C4-2B (cell line): ENCODE data around the gene SIT1.
"Not testable (repeated sequence)": the region's sequence is repeated elsewhere in the genome, so short reads cannot be mapped to it uniquely, and the experiment has no call there.

ENCODE experiments used
- H3K27ac ChIP-seq: fragments of 450-650 bp; 2 replicates; pipeline ENCODE4 v1.5.1; 2017
- ZFX ChIP-seq: fragments of 450-650 bp; IDR thresholded peaks from 2 replicates; pipeline ENCODE4 v1.6.1; 2017
- TF ChIP-seq, protein P1 (sequence below): fragments of 450-650 bp; conservative IDR thresholded peaks from 2 replicates; pipeline ENCODE4 v1.5.1; 2017; ENCODE audit warnings: mild to moderate bottlenecking

Gene SIT1

DNA sequence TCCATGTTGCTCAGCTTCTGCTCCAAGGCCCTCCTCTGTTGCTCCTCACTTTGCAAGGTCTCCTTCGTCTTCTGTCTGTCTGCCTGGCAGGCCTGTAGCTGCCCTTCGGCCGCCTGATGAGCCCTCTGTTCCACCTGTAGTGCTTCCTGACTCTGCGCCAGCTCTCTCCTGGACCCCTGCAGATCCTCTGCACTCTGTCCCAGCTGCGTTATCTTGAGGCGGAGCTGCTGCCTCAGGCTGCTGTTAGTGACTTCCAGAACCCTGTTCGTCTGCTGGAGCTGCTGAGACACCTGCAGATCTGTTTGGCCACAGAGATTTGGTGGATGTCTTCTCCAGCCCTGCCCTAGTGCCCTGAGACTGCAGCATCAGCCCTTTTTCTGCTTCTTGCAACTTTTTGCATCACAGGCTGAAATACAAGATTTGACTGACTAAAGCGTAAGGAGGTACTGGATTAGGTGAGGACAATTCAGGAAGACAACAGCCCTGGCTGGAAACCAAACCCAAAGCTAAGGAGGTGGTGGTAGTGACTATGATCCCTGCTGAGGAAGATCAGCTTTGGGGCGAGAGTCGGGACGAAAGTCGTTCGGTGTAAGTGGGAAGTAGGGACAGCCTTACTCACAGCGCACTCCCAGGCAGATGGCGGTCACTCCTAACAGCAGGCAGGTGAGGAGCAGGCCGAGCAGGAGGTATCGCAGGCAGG is 34.6 kb downstream of the SIT1 start:
- no peak overlapping the region for H3K27ac ChIP-seq
- TF ChIP-seq, protein P1, sequence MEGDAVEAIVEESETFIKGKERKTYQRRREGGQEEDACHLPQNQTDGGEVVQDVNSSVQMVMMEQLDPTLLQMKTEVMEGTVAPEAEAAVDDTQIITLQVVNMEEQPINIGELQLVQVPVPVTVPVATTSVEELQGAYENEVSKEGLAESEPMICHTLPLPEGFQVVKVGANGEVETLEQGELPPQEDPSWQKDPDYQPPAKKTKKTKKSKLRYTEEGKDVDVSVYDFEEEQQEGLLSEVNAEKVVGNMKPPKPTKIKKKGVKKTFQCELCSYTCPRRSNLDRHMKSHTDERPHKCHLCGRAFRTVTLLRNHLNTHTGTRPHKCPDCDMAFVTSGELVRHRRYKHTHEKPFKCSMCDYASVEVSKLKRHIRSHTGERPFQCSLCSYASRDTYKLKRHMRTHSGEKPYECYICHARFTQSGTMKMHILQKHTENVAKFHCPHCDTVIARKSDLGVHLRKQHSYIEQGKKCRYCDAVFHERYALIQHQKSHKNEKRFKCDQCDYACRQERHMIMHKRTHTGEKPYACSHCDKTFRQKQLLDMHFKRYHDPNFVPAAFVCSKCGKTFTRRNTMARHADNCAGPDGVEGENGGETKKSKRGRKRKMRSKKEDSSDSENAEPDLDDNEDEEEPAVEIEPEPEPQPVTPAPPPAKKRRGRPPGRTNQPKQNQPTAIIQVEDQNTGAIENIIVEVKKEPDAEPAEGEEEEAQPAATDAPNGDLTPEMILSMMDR: no peak
- no peak for TF ChIP-seq ZFX

DNA sequence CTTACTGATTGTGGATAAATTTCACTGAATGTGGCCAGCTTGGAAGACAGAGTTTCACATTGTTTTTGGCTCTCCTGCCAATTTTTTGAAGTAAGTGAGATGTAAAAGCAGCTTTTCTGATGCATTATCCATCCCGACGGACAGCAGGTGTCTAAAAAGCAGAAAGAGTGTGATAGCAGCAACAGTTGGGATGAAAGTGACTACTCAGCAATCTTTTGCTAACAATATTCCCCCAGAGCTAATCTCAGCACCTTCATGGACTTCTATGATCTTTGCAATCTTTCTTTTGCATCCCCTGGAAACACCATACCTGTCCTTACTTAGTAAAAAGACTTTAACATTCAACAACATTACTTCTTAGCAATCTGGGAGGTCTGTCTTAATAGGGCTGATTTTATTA is 37.9 kb downstream of the SIT1 start:
- TF ChIP-seq, protein P1: no peak
- no peak for TF ChIP-seq ZFX
- no peak overlapping the region for H3K27ac ChIP-seq

DNA sequence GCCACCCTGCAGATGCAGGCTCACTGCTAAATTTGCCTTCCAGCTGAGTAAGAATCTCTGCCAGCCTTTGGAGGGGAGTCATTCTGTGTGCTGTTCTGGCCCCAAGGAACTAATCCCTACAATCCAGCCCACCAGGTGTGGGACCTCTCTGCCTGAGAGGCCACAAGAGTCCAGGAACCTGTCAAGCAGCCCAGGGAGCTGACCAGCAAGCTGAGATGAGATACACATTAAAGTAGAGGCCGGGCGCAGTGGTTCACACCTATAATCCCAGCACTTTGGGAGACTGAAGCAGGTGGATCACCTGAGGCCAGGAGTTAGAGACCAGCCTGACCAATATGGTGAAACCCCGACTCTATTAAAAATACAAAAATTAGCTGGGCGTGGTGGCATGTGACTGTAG is 38.7 kb downstream of the SIT1 start:
- not testable (repeated sequence) for H3K27ac ChIP-seq

DNA sequence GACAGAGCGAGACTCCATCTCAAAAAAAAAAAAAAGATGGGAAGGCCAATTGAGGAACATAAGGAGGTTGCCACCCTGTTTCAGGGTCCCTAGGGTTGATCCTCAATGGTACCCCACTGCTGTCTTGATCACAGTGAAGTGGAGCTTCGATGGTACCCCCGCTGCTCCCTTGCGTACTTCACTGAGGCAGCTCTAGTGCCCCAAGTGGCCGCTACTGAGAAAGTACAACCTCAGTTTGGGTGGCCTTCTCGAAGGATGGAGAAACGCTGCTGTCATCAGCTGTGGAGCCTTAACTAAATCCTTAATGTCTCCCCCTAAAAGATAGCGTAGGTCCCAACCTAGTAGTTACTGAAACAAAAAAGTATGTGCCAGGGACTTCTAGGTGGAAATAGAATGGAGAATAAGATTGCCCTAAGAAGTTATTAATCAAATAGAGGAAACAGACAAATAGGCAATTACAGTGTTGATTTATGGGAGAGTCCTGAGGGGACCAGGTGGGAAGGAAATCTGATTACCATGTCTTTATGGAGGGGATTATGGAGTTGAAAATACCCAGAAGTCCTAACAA is 39.4 kb downstream of the SIT1 start:
- H3K27ac ChIP-seq: no peak overlapping the region

DNA sequence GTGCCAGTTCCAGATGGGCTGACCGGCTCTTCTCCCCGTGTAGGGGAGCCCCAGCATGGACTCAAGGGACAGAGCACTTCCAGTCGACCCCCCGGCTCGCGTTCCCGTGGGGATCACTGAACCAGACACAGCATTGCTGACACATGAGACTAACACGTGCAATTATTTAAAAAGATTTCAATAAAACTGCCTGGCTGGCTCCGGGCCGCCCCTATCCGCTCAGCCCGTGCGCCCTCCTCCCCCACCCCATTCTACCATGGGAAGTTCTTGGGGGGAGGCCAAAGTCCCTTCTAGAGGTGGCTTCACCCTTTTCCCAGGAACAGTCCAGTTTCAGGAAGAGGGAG is 40.9 kb downstream of the SIT1 start:
- TF ChIP-seq, protein P1: no peak
- no peak for TF ChIP-seq ZFX

More for the DNA sequence above, 39.4 kb downstream of the SIT1 start:
- TF ChIP-seq, protein P1: peak; percentile 92
- no peak for TF ChIP-seq ZFX

DNA sequence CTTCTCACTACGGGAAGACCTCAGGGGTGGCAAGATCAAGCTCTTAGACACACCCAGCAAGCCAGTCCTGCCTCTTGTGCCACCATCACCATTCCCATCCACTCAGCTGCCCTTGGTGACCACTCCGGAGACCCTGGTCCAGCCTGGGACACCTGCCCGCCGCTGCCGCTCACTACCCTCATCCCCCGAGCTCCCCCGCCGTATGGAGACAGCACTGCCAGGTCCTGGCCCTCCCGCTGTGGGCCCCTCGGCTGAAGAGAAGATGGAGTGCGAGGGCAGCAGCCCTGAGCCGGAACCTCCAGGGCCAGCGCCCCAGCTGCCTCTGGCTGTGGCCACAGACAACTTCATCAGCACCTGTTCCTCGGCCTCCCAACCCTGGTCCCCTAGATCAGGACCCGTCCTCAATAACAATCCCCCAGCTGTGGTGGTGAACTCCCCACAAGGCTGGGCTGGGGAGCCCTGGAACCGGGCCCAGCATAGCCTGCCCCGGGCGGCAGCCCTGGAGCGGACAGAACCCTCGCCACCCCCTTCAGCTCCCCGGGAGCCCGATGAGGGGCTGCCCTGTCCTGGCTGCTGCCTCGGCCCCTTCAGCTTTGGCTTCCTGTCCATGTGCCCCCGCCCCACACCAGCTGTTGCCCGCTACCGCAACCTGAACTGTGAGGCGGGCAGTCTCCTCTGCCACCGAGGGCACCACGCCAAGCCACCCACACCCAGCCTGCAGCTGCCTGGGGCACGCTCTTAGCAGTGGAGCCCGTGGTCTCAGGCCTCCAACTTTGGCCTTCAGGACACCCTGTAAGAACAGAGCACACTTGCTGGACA is 41.5 kb downstream of the SIT1 start:
- no peak overlapping the region for H3K27ac ChIP-seq
- TF ChIP-seq ZFX: no peak
- TF ChIP-seq, protein P1: no peak

More for the DNA sequence above, 40.9 kb downstream of the SIT1 start:
- no peak overlapping the region for H3K27ac ChIP-seq

DNA sequence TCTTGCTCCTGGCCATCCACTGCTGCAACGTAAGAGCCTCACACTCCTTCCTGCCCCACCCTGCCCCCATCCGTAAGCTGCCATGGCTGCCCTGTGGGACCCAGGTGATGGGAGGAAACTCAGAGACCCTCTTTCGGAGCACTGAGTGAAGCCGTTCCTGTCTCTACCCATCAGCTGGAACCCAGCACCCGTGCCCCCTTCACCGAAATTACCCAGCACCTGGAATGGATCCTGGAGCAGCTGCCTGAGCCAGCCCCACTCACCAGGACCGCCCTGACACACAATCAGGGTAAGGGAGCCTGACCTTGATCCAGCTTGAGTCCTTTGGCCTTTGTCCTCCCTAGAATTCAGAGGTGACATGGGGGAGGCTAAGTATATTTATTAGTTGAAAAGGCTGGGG is 42.5 kb downstream of the SIT1 start:
- TF ChIP-seq ZFX: no peak
- TF ChIP-seq, protein P1: no peak

More for the DNA sequence above, 42.5 kb downstream of the SIT1 start:
- H3K27ac ChIP-seq: no peak overlapping the region
